ENCODE data around the gene TMEM59L.
"Not testable (repeated sequence)": the region's sequence is repeated elsewhere in the genome, so short reads cannot be mapped to it uniquely, and the experiment has no call there.

Gene TMEM59L

DNA sequence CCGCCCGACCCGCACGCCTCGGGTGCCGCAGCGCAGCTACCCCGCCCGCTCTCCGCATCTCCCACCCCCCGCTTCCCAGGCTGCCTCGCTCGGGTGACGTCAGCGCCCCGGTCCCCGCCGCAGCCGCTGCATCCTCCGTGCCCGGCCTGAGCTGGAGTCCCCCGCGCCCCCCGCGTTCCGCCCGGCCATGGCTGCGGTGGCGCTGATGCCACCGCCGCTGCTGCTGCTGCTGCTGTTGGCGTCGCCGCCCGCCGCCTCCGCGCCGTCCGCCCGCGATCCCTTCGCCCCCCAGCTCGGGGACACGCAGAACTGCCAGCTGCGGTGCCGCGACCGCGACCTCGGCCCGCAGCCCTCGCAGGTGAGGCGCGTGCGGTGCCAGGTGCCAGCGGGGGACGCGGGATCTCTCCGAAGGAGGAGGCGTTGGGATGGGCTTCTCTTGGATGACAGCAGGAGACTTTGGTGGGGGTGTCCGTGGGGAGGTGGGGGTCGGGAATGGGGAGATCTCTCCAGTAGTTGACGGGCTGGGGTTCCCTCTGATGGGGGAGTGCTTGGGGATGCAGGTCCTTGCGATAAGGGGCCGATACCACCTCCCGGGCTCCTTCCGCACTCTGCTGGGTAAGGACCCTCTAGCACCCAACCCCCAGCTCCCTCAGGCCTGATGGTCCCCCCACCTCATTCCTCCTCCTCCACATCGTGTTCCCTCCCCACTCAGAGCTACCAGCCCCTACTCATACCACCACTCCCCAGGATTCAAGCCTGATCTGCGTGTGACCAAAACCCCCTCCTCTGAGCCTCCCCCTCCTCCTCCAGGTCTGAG, at the start of gene TMEM59L:
TMEM59L (plus strand) TSS at position 99 of the 817 bp plus-strand sequence; CDS start at position 188, 89 bp downstream.
- DNase-seq: no peak

GRCh38 chr19:18566953-18567352, 45.7 kb upstream of the TMEM59L start:
- DNase-seq: no peak

DNA sequence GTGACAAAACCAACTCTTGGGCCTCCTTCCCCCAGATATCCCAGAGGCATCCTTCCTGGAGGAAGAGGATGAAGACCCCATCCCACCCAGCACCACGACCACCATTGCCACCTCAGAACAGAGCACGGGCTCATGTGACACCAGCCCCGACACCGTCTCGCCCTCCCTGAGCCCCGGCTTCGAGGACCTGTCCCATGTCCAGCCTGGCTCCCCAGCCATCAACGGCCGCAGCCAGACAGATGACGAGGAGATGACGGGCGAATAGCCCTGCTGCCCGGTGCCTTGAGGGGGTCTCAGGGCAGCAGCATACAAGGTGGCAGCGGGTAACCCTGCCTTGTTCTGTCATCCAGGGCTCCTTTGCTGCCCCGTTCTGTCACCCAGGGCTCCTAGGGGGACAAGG, 44.3 kb upstream of the TMEM59L start:
- DNase-seq: no peak

DNA sequence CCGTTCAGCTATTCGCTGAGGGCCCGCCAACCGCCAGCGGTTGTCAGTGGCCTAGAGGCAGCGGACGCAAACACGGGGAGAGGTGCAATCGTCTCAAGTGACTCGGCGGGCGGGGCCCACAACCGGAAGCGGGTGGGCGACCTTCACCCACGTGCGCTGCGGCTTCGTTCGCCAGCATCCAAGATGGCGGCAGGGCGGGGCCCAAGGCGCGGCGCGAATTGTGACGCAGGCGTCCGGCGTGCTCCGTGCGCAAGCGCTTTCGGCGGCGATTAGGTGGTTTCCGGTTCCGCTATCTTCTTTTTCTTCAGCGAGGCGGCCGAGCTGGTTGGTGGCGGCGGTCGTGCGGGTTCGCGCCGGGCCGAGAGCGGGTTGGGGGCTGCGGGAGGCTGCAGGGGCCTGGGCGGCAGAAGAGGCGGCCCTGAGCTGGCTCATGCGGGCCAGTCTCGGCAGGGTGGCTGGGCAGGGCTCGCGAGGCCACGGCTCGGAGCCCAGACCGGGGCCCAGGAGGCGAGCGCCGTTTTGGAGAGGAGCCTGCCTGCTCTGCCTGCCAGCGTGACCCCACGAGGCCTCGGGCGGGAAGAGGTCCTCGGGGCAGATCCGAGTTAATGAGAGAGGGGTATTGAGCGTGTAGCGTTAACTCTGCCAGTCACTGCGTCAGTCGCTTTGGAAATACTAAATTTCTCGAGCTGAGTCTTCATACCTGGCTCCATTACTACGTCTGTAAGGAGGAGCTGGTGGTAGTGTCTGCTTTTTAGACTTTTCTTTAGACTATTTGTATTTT, 40.9 kb upstream of the TMEM59L start, which contains the start of gene UBA52:
UBA52 (plus strand) TSS at position 294 of the 781 bp plus-strand sequence. CDS start 1,444 bp downstream, outside the sequence.
- peak; percentile 97 for DNase-seq

- no peak for DNase-seq
Measured at GRCh38 chr19:18574691-18575291, 37.9 kb upstream of the TMEM59L start.

GRCh38 chr19:18576383-18576782, 36.3 kb upstream of the TMEM59L start:
- no peak for DNase-seq

DNA sequence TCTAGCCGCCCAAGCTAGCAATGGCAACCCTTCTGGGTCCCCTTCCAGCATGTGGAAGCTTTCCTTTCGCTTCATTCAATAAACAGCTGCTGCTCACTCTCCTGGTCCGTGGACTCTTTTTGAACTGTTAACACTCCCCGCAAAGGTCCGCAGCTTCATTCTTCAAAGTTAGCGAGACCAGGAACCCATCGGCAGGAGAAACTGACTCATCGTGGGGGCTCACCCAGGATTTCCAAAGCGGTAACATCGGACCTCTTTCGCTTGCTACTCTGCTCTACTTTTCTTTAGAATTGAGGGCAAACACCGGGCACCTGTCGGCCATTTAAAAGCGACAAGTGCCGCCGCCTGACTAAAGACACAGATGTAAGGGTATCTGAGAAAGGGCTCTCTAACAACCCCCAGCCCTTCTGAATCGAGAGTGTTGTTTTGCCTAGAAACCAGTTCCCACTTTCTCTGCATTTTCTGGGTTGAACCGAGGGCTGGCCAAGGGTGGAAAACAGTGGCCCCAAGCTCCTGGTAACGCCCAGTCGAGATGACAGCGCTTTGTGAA, 35.2 kb upstream of the TMEM59L start:
- no peak for DNase-seq

DNA sequence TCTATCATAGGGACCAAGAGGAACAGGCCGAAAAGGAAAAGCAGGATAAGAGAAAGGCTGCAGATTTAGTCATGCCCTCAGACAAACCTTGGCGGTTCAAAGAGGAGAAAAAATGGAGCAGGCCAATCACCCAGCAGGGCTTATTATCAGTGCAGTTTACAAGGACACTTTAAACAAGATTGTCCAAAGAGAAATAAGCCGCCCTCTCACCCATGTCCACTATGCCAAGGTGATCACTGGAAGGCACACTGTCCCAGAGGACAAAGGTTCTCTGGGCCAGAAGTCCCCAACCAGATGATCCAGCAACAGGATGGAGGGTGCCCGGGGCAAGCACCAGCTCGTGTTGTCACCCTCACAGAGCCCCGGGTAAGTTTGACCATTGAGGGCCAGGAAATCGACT, 32.4 kb upstream of the TMEM59L start:
- DNase-seq: no peak

- DNase-seq: no peak
Measured at GRCh38 chr19:18586306-18586705, 26.4 kb upstream of the TMEM59L start.

- no peak for DNase-seq
Measured at GRCh38 chr19:18587561-18587960, 25.1 kb upstream of the TMEM59L start.

- no peak for DNase-seq
Measured at GRCh38 chr19:18587962-18588610, 24.6 kb upstream of the TMEM59L start.

- peak; percentile 76 for DNase-seq
Measured at GRCh38 chr19:18588611-18589379, 23.9 kb upstream of the TMEM59L start, which contains the start of gene REX1BD. Gene REX1BD (plus strand): TSS chr19:18588798. CDS start chr19:18588802, 4 bp downstream.

DNA sequence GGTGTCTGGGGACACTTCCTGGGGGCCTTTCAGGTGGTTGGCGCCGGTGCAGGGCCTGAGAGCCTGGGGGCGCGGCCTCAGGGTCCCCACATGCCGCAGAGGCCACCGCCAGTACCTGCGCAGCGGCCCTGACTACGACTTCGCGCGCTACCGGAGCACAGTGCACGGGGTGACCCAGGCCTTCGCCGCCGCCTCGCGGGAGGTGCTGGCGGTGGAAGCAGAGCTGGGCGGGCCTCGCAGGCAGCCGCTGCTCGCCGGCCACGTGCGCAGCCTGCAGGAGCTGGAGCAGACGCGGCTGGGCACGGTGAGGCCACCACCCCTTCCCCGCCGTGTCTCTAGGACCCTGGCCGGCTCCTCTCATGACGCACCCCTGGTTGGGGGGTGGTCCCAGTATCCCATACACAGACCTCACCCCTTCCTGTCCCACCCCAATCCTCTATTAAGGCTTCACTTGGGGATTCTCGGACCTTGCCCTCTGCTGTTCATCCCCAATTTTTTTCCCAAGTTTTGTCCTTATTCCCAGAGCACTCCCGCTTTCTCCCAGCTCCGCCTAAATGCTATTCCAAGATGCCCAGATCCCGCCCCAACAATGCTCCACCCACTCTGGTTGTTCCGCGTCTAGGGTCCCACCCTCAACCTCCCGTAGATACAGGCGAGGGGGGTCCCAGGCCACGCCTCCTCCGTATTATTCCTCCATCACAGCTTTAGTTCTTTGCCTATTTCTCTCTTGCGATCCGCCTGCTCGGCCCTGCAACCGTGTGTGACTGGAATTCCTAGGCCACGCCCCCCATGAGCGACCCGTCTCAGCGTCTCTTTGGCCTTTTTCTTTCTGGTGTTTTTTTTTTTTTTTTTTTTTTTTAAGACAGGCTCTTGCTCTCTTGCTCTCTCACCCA, 23.0 kb upstream of the TMEM59L start:
- DNase-seq: peak; percentile 73

DNA sequence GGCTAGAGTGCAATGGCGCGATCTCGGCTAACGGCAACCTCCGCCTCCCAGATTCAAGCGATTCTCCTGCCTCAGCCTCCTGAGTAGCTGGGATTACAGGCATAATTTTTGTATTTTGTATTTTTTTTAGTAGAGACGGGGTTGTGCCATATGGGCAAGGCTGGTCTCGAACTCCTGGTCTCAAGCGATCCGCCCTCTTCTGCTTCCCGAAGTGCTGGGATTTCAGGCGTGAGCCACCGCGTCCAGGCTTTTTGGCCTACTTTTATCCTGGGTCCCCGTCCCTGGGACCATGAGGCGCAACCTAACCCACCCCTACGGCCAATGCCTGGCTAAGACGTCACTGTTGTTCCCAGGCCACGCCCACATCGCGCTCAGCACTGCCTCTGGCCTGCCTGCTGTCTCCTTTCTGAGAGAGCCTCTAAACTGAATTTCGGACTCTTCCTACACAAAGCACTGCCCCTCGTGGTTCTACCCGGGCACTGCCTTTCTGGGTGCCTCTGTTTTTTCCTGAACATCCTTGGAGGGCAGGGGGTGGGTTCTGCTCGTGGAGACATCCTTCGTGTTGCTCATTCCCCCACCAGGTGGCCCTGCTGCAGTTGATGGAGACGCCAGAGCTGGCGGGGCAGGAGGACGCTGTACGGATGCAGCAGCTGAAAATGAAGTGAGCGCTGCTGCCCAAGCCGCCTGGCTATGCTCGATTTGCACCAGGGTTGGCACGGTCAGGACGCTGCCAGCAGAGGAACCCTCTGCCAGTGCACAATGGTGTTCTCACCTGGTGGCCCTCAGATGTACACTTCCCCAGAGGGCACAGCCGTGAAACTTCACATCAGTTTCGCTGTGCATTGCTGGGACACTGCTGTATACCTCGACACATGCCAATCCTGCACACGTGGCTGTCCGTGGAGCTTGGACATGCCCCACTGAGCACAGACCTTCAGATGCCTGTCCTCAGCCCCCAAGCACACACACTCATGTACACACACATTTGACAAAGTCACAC, 22.1 kb upstream of the TMEM59L start:
- DNase-seq: peak; percentile 85

GRCh38 chr19:18591735-18592385, 20.8 kb upstream of the TMEM59L start:
- DNase-seq: peak; percentile 85

DNA sequence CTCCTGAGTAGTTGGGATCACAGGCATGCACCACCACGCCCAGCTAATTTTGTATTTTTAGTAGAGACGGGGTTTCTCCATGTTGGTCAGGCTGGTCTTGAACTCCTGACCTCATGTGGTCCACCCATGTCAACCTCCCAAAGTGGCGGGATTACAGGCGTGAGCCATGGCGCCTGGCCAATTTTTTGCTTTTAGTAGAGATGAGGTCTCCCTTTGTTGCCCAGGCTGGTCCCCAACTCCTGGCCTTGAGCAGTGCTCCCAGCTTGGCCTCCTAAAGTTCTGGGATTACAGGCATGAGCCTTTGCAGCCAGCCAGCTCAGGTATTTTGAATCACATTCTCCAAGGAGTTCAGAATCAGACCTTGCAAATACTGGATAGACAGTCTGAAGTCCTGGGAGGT, 19.9 kb upstream of the TMEM59L start:
- DNase-seq: not testable (repeated sequence)

- no peak for DNase-seq
Measured at GRCh38 chr19:18593367-18594095, 19.1 kb upstream of the TMEM59L start.

Measured in fibroblast of skin of right quadriceps (primary cell).